Gastrocnemius medialis (tissue), 4 donors: ENCODE measurements around the gene TCERG1L.

ENCODE experiments used
- CTCF ChIP-seq, 5 experiments: fragments of 450-650 bp in 3 of 5; fragments of 200-600 bp in 2 of 5; sonication (generic) in 2 of 5; IDR thresholded peaks in 4 of 5; conservative IDR thresholded peaks in 1 of 5; 1 replicate in 4 of 5; 2 replicates in 1 of 5; pipeline ENCODE4 v1.5.1; 2016 to 2019; ENCODE audit warnings: antibody characterized with exemption in 5 of 5, mild to moderate bottlenecking in 3 of 5, moderate library complexity in 3 of 5
- POLR2A ChIP-seq, 2 donors: fragments of 450-650 bp; IDR thresholded peaks; one replicate each; pipeline ENCODE4 v1.6.1; 2017; ENCODE audit warnings: antibody characterized with exemption in 2 of 2, mild to moderate bottlenecking in 2 of 2, moderate library complexity in 2 of 2

GRCh38 chr10:131279516-131279915 lies 32.0 kb downstream of the TCERG1L start:
- TF ChIP-seq CTCF (IDR thresholded peaks at IDR 0.05 in 4 of 5, conservative IDR thresholded peaks at IDR 0.05 in 1 of 5) (no peak), POLR2A (IDR thresholded peaks at IDR 0.05) (no peak)
